HK-2 (cell line): ENCODE data around the gene GALNT2.

ENCODE experiments used
- DNase-seq: peaks from one replicate; pipeline ENCODE4 v3.0.0-alpha.2; 2018; ENCODE audit not compliant: unreplicated experiment

Gene GALNT2

DNA sequence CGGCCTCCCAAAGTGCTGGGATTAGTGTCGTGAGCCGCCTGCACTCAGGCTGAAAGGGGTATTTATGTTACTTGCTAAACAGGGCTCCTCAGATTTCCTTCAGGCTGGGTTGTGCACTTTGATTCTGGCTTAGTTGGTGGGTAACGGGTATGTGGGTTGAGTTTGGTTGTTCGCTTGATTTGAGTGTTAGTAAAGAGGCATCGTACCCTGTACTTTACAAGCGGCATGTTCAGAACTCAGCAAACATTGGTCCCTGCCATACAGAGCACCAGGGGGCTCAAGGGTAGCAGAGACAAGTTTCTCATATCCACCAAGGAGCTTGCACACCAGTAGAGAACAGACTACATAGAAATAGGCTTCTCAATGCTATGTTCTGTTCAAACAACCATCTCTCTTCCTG, 211.3 kb downstream of the GALNT2 start:
- no peak for DNase-seq

DNA sequence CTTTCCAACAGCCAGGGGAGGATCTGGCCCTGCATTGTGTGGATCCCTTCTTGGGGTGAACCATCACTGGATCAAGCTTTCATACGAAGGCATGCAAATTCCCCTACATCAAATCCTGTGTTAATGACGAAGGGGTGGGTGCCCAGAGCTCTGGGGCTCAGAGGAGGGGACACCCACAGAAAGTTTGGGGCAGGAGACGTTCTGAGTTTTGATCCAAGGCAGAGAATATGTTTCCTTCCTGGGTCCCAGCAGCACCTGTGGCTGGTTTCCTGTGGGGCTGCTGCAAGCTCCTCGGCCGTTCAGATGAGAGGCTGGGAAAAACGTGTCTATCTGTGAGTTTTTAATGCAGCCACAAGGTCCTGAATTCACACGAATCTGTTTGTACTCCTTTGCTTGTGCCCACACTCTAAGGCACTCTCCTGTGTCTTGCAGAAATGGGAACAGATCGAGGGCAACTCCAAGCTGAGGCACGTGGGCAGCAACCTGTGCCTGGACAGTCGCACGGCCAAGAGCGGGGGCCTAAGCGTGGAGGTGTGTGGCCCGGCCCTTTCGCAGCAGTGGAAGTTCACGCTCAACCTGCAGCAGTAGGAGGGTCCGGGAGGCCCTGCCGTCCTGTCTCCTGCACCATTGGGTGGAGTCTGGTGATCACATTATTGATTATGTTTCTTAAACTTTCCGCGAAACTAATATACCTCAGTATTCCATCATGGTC, 212.0 kb downstream of the GALNT2 start:
- no peak for DNase-seq

DNA sequence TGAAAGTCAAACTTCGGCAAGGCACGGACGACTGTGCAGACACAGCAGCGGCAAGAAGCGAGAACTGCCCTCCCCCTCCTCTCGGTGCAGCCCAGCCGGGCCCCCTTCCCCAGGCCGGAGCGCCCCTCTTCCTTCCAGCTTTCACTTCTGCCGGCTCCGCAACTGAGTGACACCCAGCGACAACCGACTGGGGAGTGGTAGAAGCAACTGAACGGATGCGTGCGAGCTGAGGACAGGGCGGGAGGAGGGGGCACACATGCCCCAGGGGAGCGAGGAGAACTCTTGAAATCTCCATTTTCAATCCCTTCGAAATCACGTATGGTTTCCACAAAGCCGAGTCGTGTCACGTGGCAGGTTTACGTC, 212.5 kb downstream of the GALNT2 start:
- no peak for DNase-seq

DNA sequence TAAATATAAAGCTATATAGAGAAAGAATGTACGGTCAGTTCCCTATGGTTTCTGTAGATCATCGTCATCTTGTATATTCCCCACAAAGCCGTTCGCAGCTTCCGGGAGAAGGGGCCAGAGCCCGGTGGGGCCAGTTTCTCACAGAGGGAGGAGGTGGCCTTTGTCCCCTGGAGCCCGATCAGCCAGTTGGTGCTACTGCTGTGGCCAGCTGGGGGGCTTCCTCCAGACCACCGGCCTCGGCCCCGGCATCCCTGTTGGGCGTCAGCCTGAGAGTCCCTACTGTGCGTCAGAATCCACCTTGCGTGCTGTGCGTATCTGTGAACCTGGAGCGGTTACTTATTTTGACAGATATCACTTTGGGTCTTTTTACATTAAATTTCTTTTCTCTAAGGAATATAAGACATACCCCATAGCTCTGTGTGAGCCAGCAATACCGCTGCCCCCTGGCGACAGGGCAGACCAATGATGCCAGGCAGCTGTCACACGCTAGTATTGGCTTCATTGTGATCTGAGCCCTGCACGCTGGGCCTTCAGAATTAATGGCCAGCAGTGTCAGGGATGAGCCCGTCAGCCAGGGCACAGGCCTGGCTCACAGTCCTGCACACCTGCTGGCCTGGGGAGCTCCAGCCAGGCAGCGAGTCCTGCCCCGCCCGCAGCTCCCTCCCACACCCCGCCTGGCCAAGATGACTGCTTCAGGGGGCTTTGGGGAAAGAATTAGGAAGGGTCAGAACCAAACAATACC, 213.2 kb downstream of the GALNT2 start:
- DNase-seq = no peak

DNA sequence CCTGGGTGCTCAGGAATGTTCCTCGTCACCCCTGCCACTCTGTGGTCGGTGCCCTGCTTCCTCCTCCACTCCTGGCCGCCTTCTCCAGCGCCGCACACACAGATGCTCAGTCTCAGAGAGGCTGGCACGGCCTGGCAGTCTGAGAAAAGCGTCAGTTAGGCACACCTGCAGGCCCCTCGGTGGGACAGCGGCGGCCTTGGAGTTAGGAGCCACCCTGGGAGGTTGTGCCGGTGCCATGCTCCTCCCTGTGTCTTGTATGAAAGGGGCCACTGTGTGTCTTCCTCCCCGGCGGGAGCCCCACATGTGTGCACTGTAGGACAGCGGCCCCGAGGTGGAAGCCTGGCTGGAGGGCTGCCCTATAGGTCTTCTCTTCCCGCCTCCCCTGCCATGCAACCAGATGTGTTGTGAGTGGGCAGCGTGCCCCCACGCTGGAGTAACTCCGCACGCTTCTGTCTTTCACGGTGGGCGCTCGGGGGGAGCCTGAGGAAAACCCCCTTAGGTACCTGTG, 213.9 kb downstream of the GALNT2 start:
- no peak for DNase-seq

DNA sequence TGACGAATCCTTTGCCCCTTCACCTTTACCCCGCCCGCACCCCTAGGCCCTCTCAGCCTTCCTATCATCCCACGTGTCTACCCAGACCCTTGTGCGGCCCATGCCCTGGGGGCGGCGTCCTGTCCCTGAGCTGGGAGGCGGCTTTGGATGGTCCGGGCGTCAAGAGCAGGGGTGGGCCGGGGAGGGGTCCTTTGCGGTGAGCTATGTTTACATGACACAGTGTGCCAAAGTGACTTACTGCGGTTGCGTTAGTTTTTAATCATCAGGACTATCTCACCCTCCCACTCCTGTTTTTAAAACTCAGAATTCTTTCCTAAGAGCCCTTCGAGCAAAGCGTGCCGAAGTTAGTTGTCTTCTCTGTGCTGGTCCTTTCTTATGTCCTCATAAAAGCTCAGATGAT, 214.5 kb downstream of the GALNT2 start:
- no peak for DNase-seq

DNA sequence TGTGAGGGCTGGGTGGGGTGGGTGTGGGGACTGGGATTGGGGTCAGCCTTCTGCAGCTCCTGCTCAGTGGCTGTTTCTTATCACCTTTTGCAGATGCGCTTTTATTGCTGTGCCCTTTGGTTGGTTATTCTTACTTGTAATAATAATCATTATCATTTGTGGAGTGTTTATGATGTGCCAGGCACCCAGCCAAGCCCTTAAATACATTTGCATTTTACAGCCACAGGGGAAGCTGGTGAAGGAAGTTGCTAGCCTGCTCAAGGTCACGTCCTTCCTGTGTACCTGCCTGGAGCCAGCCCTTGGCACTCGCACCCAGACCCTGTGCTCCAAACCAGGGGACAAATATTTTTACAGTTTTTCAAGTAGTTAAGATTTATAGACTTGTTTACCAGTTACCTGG, 215.1 kb downstream of the GALNT2 start:
- DNase-seq = no peak

DNA sequence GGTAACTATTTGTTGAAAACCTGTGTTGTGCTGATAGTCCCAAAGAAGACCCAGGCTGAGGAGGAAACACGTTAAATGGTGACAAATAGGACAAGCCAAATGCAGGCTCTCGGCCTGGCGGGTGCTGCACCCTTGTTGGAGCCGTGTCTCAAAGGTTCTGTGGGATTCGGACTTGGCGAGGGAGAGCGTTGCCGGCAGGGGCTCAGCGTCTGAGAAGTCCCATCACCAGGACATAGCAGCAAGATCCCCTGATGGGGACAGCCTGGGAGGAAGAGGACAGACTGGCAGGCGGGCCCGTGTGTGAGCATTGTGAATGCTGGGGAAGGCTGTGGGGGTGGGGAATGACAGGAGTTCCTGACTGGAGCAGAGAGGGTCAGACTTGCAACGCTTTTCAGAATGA, 216.6 kb downstream of the GALNT2 start:
- DNase-seq = no peak

DNA sequence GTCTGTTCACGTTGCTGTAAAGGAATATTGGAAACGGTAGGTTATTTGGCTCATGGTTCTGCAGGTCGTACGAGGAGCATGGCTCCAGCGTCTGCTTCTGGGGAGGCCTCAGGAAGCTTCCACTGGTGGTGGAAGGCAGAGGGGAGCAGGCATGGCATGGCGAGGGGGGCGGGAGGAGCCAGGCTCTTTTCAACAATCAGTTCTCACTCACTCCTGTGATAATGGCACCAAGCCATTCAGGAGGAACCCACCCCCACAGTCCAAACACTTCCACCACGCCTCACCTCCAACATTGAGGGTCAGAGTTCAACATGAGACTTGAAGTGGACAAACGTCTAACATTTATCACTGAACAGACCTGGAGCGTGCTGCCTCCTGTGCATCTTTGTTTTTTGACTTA, 217.9 kb downstream of the GALNT2 start:
- no peak for DNase-seq

DNA sequence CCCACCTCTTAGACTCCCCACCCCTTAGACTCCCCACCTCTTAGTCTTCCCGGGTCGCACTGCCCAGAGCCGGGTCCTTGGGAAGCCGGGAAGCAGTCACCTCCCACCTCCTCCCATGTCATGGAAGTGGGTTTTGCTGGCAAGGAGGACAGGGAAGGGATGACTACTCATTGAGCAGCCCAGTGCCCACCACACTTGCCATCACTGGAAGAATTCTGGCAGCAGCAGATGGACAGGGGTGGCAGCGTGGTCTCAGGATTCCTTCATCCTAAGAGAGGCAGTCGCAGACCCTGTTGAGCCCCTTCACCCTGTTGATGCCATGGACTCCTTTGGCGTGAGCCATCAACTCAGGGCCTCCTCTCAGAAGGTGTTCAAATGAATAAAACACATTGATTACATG, 218.3 kb downstream of the GALNT2 start:
- no peak for DNase-seq

DNA sequence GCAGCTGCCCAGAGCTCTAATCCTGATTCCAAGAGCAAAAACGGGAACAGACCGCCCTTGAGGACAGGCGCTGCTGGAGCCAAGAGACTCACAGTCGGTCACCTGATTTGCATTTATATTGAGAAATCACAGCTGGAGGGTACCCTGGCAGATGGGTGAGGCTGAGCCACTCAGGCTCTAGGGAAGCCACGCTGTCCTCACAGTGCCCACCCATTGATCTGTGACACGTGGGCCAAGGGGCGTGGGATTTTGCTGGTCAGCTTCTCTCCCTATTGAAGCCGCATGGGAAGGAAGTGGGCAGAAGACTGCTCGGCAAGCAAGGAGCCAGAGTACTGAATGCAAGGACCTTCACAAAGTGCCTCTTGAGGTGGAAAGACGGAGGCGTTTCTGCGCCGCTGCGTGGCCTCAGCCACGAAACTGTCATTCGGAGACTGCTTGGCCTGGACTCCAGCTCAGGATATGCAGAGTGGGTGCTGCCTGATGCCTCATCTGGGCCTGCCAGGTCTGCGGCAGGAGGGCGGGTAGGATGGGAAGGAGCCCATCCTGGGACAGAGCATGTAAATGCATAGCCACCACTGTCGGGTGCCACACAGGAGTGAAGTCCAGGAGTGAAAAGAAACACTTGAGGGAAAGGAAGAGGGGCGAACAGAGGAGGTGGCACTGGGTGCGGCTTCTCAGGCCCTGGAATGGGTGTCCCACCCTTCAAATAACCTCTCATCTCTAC, 219.3 kb downstream of the GALNT2 start:
- DNase-seq = no peak

DNA sequence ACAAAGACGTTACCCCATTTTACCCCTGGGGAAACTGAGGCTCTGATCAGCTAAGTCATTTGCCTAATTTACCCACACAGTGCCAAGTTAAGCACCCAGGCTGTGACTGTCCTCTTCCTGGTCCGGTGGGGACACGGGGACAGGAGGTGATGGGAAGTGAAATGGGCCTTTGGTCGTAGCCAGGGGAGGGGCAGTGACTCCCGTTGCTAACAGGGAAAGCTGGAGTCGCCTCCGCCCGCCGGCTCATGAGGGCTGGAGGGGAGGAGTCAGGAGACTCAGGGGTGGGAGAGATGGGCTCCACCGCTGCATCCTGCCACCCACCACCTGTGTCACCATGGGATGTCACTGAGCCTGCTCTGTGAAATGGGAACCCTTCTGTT, 219.8 kb downstream of the GALNT2 start:
- no peak for DNase-seq

DNA sequence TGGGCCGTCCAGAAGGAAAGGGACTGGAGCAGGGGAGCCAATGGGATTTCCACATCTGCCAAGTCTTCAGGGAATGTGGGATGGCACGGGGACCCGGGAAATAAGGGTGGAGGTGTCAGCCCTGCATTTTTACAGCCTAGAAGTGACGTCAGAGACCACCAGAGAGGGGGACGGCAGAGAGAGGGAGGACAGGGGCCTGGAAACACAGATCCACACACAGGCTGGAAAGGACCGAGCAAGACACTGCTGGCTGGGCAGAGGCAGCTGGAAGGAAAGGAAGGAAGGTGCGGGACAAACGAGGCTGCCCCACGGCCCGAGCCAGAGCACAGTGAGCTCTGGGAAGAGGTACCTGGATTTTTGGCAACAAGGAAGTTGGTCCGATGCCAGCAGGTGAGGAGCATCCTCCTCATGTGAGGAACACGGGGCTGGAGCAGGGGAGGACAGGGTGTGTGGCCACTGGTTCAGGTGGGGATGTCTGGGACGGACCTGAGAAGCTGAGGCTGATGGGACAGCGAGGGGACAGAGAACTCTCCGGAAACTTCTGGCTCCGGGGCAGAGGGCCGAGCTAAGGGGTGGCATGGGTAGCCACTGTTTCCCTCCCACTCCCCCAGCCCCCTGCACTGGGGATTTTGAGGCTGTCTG, 220.8 kb downstream of the GALNT2 start:
- no peak for DNase-seq

DNA sequence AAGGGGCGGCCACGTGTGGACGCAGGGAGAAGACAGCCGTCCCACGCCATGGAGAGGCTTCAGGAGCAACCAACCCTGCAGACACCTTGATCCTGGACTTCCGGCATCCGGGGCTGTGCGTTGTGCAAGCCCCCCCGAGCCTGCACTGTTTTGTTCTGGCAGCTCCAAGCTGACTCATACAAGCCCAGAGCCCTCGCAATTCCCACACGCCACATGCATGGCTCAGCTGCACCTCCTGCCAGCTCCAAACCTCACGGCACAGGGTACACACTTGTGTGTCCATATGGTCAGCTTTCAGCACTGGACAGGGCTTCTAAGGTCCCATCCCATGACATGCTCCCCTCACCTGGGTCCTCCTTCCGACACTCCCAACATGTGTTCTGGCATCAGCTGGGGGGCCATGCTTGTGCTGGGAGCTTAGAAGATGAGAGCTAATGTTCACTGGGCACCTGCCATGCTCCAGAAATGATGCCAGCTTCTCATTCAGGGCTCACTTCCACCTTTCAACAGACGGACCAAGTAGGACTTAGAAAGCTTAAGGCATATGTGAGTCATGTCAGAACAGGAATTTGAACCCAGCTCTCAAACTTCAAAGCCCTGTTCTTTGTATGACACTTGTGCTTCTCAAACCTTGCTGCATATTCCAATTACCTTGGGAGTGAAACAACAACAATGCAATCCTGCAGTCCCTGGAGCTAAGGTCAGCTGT, 221.8 kb downstream of the GALNT2 start:
- no peak for DNase-seq

DNA sequence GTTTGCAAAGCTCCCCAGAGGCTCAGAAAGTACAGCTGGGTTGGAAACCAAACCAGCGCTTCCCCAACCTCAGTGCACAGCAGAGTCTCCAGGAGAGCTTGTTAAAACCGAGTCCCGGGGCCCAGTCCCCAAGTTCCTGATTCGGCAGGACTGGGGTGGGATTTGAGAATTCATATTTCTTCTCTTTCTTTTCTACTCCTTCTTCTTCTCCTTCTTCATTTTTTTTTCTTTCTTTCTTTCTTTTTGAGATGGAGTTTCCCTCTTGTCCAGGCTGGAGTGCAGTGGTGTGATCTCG, 222.3 kb downstream of the GALNT2 start:
- no peak for DNase-seq

DNA sequence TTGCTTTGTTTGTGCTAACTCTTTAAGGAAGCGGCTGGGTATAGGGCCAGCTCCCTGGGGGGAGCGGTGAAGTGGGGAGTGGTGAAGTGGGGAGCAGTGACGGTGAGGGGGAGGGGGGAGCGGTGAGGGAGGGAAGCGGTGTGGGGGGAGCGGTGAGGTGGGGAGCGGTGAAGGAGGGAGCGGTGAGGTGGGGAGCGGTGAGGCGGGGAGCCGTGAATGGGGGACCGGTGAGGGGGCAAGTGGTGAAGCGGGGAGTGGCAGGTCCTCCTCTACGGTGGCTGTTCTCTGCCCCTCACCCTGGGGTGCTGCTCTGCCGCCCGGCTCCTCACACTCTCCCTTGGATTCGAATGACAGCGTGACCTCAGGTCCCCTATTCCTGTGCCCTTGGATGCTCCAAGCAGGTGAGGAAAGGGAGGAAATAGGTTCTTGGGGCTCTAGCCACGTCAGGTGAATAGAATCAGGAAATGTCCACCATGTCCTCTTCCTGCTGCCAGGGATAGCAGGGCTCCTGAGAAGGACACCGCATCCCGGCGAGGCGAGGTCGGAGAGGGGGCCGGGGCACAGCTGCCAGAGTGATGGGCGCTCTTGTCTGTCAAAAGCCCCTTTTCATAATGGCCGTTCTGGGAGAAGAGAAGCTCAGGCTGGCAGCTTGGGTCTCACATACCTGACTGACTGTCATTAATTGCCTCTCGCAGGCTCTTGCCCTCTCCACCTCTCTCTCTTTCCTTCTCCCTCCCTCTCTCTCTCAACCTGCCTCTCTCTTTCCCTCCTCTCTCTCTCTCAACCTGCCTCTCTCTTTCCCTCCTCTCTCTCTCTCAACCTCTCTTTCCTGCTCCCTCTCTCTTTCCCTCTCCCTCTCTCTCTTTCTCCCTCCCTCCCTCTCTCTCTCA, 224.9 kb downstream of the GALNT2 start:
- no peak for DNase-seq

DNA sequence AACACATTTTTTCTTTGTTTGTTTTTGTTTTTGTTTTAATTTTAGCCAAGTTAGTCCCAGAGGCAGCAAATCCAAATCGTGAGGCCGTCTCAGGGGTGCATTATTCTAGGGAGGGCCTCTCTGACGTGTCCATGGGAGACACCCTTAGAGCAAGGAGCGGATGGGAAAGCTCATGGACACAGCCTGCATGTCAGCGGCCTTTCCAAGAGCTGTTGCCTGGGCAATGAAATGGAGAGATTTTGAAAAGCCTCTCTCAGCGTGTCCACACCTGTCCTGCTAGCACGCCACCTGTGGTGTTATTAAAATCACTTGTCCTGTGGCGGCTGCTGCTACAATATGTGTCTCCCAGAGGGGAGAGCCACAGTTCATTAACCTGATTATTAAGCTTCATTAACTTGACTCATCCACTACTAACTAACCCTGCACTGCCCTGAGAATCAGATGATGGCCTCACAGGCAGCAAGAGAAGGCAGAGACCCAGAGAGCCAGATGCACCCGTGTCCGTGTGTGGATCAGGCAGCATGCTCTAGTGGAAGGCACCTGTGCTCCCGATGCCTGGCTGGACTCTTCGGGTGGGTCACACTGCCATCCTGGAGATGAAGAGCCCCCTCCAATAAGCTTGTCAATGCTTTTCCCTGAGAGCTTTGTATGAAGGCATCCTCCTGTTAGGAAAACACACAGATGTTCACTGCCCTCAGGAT, 225.8 kb downstream of the GALNT2 start:
- no peak for DNase-seq

DNA sequence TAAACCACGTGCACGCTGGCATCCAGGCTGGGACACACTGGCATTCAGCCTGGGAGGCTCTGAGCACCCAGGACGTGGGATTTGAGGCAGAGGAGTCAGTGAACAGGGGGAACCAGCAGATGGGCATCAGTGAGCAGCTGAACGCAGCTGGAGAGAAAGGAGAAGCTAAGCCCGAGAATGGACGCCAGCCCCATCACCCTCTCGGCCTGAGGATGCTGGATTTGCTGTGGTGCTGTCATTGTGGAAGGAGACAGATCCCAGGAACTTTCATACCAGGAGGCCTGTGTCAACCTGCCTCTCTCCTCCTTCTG, 226.3 kb downstream of the GALNT2 start:
- no peak for DNase-seq

DNA sequence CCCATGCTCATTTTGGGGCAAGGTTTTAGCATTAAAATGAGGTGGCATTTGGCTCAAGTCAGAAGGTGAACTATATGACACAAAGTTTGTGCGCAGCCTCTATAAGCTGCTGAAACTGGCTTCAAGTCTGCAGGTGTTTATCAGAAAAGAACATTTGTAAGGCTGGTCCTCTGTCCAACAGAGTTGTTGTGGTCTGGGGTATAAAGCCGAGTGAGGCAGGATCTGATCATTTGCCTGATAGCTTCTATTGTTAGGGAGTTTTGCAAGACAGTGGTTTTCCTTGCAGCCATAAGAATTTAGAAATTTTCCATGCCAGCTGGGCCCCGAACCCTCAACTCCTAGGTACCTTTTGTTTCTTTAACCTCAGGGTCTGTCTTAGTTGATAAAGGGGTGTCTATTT, 228.3 kb downstream of the GALNT2 start:
- DNase-seq = no peak

DNA sequence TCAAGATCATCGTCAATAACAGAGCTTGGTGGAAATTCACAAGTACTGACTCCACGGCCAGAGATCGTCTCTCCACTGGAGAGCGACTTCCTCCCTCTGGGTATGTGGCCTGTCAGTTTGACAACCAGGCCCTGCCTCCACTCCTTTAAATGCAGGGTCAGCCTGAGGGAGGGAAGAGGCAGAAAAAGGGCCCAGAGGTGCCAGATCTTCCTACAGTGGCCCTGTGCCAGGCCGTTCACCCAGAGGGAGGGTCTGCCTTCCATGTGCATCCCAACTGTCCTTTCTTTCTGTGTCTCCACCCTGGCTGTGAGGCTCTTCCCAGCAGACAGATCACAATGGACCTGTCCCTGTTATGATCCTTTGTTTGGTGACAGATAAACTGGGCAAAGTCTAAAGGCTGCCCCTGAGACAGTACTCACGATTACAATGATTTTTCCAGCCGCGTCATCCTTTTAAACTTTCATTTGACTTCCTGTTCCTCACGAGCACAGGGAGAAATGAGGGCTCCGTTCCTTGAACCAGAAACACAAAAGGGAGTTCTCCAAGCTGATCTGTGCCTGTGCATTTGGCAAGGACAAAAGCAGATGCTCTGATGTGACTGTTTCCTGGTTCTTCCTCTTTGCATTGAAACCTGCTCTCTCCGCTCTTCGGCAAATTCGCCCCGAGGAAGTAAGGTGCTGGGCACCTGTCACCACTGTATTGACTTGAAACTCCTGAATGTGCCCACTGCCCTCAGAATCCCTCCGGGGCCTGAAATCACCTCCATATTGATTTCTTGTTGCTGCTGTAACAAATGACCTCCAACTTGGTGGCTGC, 232.4 kb downstream of the GALNT2 start:
- no peak for DNase-seq
